IMR-90 (cell line): ENCODE measurements around the gene ING3. TPM values are rescaled to one million over a fixed set of nuclear protein-coding genes. Genes with fewer than 3 reads are reported as not detected.

Experiments used
- ATAC-seq: fragments of 200-7000 bp; cut with Tn5 transposase; 2 replicates; pipeline ENCODE4 v1.9.1; 2020; ENCODE audit warnings: low read depth, mild to moderate bottlenecking, moderate library complexity
- BruUV-seq: library from RNA; stranded (reverse); fragments of 400-500 nt; replicated peaks from 2 replicates; lab custom pipeline; 2021; lab: Mats Ljungman, UMichigan
- CTCF ChIA-PET: fragments of 300-600 bp; formaldehyde crosslinking; extraction: SDS; loops from one replicate; lab custom pipeline; 2021; ENCODE audit warnings: antibody characterized with exemption; lab: Yijun Ruan, JAX
- POLR2A ChIA-PET: fragments of 300-600 bp; sonication (Branson Sonifier 250); formaldehyde crosslinking; loops from one replicate; lab custom pipeline; 2022; ENCODE audit warnings: antibody characterized with exemption; ENCODE audit not compliant: unreplicated experiment; lab: Charles Lee
- DNase-seq: peaks from one replicate; pipeline ENCODE4 v3.0.0; 2013
- H2AFZ ChIP-seq: replicated peaks from 2 replicates; pipeline ENCODE3; 2013; ENCODE audit warnings: low read length, mild to moderate bottlenecking; ENCODE audit not compliant: poor library complexity
- H2AK5ac ChIP-seq: 2 replicates; pipeline ENCODE4 v1.6.1; 2013; ENCODE audit warnings: low read depth, low read length, inconsistent platforms
- H2AK9ac ChIP-seq: replicated peaks from 2 replicates; pipeline ENCODE3; 2013; ENCODE audit warnings: mild to moderate bottlenecking, low read depth, low read length, moderate library complexity; ENCODE audit not compliant: poor library complexity
- H2BK120ac ChIP-seq: 2 replicates; pipeline ENCODE4 v1.6.1; 2013; ENCODE audit warnings: low read depth, low read length, inconsistent platforms
- H2BK15ac ChIP-seq: 3 replicates; pipeline ENCODE4 v1.6.1; 2013; ENCODE audit warnings: low read depth, low read length, inconsistent platforms
- H2BK20ac ChIP-seq: 2 replicates; pipeline ENCODE4 v1.6.1; 2013; ENCODE audit warnings: low read depth, mild to moderate bottlenecking, inconsistent platforms, low read length, moderate library complexity
- H2BK5ac ChIP-seq: 2 replicates; pipeline ENCODE4 v1.6.1; 2013; ENCODE audit warnings: mild to moderate bottlenecking, low read depth, low read length, inconsistent platforms; ENCODE audit not compliant: poor library complexity, severe bottlenecking
- H3K14ac ChIP-seq: replicated peaks from 2 replicates; pipeline ENCODE4 v1.6.1; 2013; ENCODE audit warnings: low read depth, low read length, inconsistent platforms
- H3K18ac ChIP-seq: 2 replicates; pipeline ENCODE4 v1.6.1; 2013; ENCODE audit warnings: low read depth, low read length, control low read depth
- H3K23ac ChIP-seq: 2 replicates; pipeline ENCODE4 v1.6.1; 2013; ENCODE audit warnings: low read depth, low read length, inconsistent platforms
- H3K27ac ChIP-seq: 2 replicates; pipeline ENCODE4 v1.5.1; 2013; ENCODE audit warnings: mild to moderate bottlenecking, control low read depth, low read length; ENCODE audit not compliant: insufficient read depth
- H3K27me3 ChIP-seq: 2 replicates; pipeline ENCODE4 v1.6.1; 2013; ENCODE audit warnings: low read length; ENCODE audit not compliant: control insufficient read depth, insufficient read depth
- H3K36me3 ChIP-seq: 2 replicates; pipeline ENCODE4 v1.6.1; 2013; ENCODE audit warnings: low read length, mixed read lengths; ENCODE audit not compliant: control insufficient read depth, insufficient read depth
- H3K4ac ChIP-seq: 2 replicates; pipeline ENCODE4 v1.6.1; 2013; ENCODE audit warnings: low read depth, low read length, inconsistent platforms
- H3K4me1 ChIP-seq: 2 replicates; pipeline ENCODE4 v1.6.1; 2013; ENCODE audit warnings: low read length, mixed read lengths; ENCODE audit not compliant: control insufficient read depth, insufficient read depth
- H3K4me2 ChIP-seq: 2 replicates; pipeline ENCODE4 v1.6.1; 2013; ENCODE audit warnings: low read depth, mild to moderate bottlenecking, control low read depth, low read length, moderate library complexity
- H3K4me3 ChIP-seq: 2 replicates; pipeline ENCODE4 v1.5.1; 2013; ENCODE audit warnings: low read depth, mild to moderate bottlenecking, control low read depth, low read length, moderate library complexity; ENCODE audit not compliant: insufficient read depth
- H3K56ac ChIP-seq: 2 replicates; pipeline ENCODE4 v1.6.1; 2013; ENCODE audit warnings: low read length, inconsistent platforms; ENCODE audit not compliant: insufficient read depth; ENCODE audit errors: extremely low read depth
- H3K79me1 ChIP-seq, 2 experiments: 2 replicates each; pipeline ENCODE4 v1.6.1; 2013; ENCODE audit warnings: low read length in 2 of 2, inconsistent platforms in 1 of 2, low read depth in 1 of 2
- H3K9ac ChIP-seq: 2 replicates; pipeline ENCODE4 v1.6.1; 2013; ENCODE audit warnings: low read depth, low read length, control low read depth
- H3K9me1 ChIP-seq: 2 replicates; pipeline ENCODE4 v1.6.1; 2013; ENCODE audit warnings: low read length, inconsistent platforms; ENCODE audit not compliant: insufficient read depth
- H3K9me3 ChIP-seq: 2 replicates; pipeline ENCODE4 v1.6.1; 2013; ENCODE audit warnings: low read length; ENCODE audit not compliant: control insufficient read depth, insufficient read depth
- H4K20me1 ChIP-seq: 2 replicates; pipeline ENCODE4 v1.6.1; 2013; ENCODE audit warnings: low read length, inconsistent platforms; ENCODE audit not compliant: insufficient read depth
- H4K5ac ChIP-seq: 2 replicates; pipeline ENCODE4 v1.6.1; 2013; ENCODE audit warnings: mild to moderate bottlenecking, low read depth, low read length, control low read depth
- H4K8ac ChIP-seq, 2 experiments: 2 replicates each; pipeline ENCODE4 v1.6.1; 2013; ENCODE audit warnings: low read depth in 2 of 2, low read length in 2 of 2, control low read depth in 1 of 2, inconsistent platforms in 1 of 2
- H4K91ac ChIP-seq: 2 replicates; pipeline ENCODE4 v1.6.1; 2013; ENCODE audit warnings: low read depth, low read length, inconsistent platforms; ENCODE audit not compliant: insufficient read depth
- BHLHE40 ChIP-seq: fragments of 150-350 bp; IDR thresholded peaks from 2 replicates; pipeline ENCODE4 v1.6.1; 2016; ENCODE audit warnings: mild to moderate bottlenecking, low read depth, low read length
- CTCF ChIP-seq: conservative IDR thresholded peaks from 2 replicates; pipeline ENCODE4 v1.5.1; 2012; ENCODE audit warnings: mild to moderate bottlenecking, low read depth, low read length, improper control_type of control experiment
- FOS ChIP-seq: fragments of 150-350 bp; IDR thresholded peaks from 2 replicates; pipeline ENCODE4 v1.6.1; 2016; ENCODE audit warnings: low read depth, low read length
- MAZ ChIP-seq: IDR thresholded peaks from 2 replicates; pipeline ENCODE4 v1.6.1; 2012; ENCODE audit warnings: low read depth, mild to moderate bottlenecking, low read length, improper control_type of control experiment, moderate library complexity, borderline replicate concordance
- NFE2L2 ChIP-seq: fragments of 150-350 bp; IDR thresholded peaks from 2 replicates; pipeline ENCODE4 v1.6.1; 2016; ENCODE audit warnings: low read depth, mild to moderate bottlenecking, low read length
- SMC3 ChIP-seq: fragments of 150-350 bp; IDR thresholded peaks from 2 replicates; pipeline ENCODE4 v1.6.1; 2016; ENCODE audit warnings: low read depth, mild to moderate bottlenecking, antibody characterized with exemption, low read length, moderate library complexity
- WGBS, 2 experiments: methylation state at CpG; one replicate each; pipeline versions ENCODE4 v1.1.5 to v1.1.7; 2013; ENCODE audit warnings: missing lambda C conversion rate in 2 of 2; ENCODE audit not compliant: insufficient read length in 1 of 2; ENCODE audit errors: extremely low coverage in 2 of 2; 5-methylcytosine and 5-hydroxymethylcytosine counted together
- dilution Hi-C: fragments of 300-500 bp; cut with HindIII; formaldehyde crosslinking; loops from one replicate; pipeline ENCODE4 v1.14.3; 2018; ENCODE audit warnings: low sequenced_read_pairs; ENCODE audit not compliant: unreplicated experiment
- in situ Hi-C: fragments of 300-500 bp; cut with MboI; formaldehyde crosslinking; loops from 3 replicates; pipeline ENCODE4 v1.14.3; 2019; ENCODE audit warnings: low sequenced_read_pairs, inconsistent platforms, mixed read lengths
- intact Hi-C: fragments of 100-400 bp; cut with micrococcal nuclease; formaldehyde crosslinking; loops from 2 replicates; pipeline ENCODE4 v1.10.0; 2022
- polyA plus RNA-seq, 3 experiments: library from polyadenylated mRNA; depleted of rRNA; stranded (reverse); fragments of >200 nt; gene quantifications; 2 replicates each; pipeline ENCODE4 v1.2.3, GENCODE V29; 2012; ENCODE audit warnings: low replicate concordance in 1 of 3
- total RNA-seq: library from RNA; depleted of rRNA; stranded (reverse); fragments of >200 nt; gene quantifications from 2 replicates; pipeline ENCODE4 v1.2.3, GENCODE V29; 2012
- TF ChIP-seq, protein P1 (sequence below): fragments of 150-350 bp; IDR thresholded peaks from 2 replicates; pipeline ENCODE4 v1.6.1; 2017; ENCODE audit warnings: mild to moderate bottlenecking, antibody characterized with exemption, low read length, low read depth

ING3 gene
- total and polyA plus RNA-seq, 2 of the 4 experiments (the other 2 are of a cell fraction): 7.2 to 11.3 TPM

DNA sequence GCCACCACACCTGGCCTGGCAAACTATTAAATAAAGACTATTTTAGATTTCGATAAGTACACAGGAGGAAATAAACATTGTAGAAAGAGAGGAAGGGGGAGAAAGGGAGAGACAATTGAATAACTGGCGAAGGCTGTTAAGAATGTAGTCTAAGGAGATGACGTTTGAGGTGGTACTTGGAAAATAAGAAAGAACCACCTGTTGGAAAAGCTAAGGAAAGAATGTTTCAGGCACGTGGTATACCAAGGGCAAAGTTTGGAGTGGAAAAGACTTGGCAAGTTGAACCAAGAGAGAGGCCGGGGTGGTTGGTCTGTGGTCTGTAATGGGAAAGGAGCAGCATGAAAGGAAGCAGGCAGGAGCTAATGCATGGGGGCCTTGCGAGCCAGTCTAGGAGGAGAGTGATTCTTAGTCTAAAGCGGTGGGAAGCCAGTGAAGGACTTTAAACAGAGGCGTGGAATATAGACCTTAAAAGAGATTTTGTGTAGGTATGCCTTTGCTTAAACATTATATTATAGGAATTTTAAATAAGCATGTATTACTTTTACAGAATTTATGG is 9.4 kb downstream of the ING3 start:
- no peak overlapping the region for H3K27ac ChIP-seq
- H3K36me3 ChIP-seq: peaks cover 9% of the 10 kb centered on the region
- no peak overlapping the region for H2BK15ac ChIP-seq
- no peak overlapping the region; the same call in 1 of the 2 replicates for H3K56ac ChIP-seq
- no peaks in the 10 kb centered on the region for H3K9me3 ChIP-seq
- no peak overlapping the region for H2AK9ac ChIP-seq
- H3K4me2 ChIP-seq: no peak overlapping the region
- H4K8ac ChIP-seq: no peak overlapping the region
- H4K20me1 ChIP-seq: peaks cover 3% of the 10 kb centered on the region; the same call in 1 of the 2 replicates
- peaks cover 4 to 12% of the 10 kb centered on the region in 2 experiments; a peak in 2 of 4 replicates for H3K79me1 ChIP-seq
- H3K9ac ChIP-seq: no peak overlapping the region
- TF ChIP-seq FOS (no peak), SMC3 (no peak), MAZ (no peak), CTCF (no peak), BHLHE40 (no peak), NFE2L2 (no peak)
- TF ChIP-seq, protein P1, sequence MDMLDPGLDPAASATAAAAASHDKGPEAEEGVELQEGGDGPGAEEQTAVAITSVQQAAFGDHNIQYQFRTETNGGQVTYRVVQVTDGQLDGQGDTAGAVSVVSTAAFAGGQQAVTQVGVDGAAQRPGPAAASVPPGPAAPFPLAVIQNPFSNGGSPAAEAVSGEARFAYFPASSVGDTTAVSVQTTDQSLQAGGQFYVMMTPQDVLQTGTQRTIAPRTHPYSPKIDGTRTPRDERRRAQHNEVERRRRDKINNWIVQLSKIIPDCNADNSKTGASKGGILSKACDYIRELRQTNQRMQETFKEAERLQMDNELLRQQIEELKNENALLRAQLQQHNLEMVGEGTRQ: no peak
- ChIA-PET POLR2A (no interaction called here), CTCF (no interaction called here)
- intact Hi-C loops (loop anchor here (10.0 kb wide), 1 partner anchor 1035 kb away; no protein-coding TSS in a partner anchor), dilution Hi-C loops (no loop called here), in situ Hi-C loops (no loop called here)
- H3K27me3 ChIP-seq: no peaks in the 10 kb centered on the region
- H3K14ac ChIP-seq: no peak overlapping the region
- no peak overlapping the region for H3K4me3 ChIP-seq
- H2AFZ ChIP-seq: no peak overlapping the region
- BruUV-seq: no TSS peak
- no peak overlapping the region for H3K18ac ChIP-seq
- H2AK5ac ChIP-seq: no peak overlapping the region
- H3K23ac ChIP-seq: no peak overlapping the region
- peaks cover 6% of the 10 kb centered on the region for H3K9me1 ChIP-seq
- H3K4me1 ChIP-seq: peaks cover 3% of the 10 kb centered on the region; the same call in 1 of the 2 replicates
- no peak overlapping the region for H3K4ac ChIP-seq
- no peak overlapping the region for H2BK20ac ChIP-seq
- no peak overlapping the region for H4K91ac ChIP-seq
- DNase-seq: no peak
- no peak overlapping the region for H2BK120ac ChIP-seq
- H2BK5ac ChIP-seq: no peak overlapping the region
- 100% methylated on average over 4 of the region's 8 CpGs; no CpG with 5 or more reads in 1 of the 2 experiments for WGBS, 2 experiments
- no peak for ATAC-seq
- H4K5ac ChIP-seq: no peak overlapping the region
